Stimulated activated naive B cell treated with anti-CD40 and anti-IgM and Interleukin-4, amounts not matched to agents 10 μg/mL and 1 μg/mL and 100 μg/mL, for 72 hours (primary cell): ENCODE data around the gene PARVG.
"Not testable (repeated sequence)": the region's sequence is repeated elsewhere in the genome, so short reads cannot be mapped to it uniquely, and the experiment has no call there.

Source experiments
- ATAC-seq, 2 donors: fragments of 150-1000 bp; cut with Tn5 transposase; replicated peaks; 2 replicates each; pipeline ENCODE4 v1.10.0; 2021; ENCODE audit warnings: moderate library complexity in 1 of 2
- DNase-seq: peaks from one replicate; pipeline ENCODE4 v3.0.0; 2021
- H3K27ac Mint-ChIP-seq: one replicate; pipeline ENCODE4 v1.8.0; 2022; ENCODE audit warnings: mild to moderate bottlenecking, mixed read lengths
- H3K27me3 Mint-ChIP-seq, 2 donors: one replicate each; pipeline ENCODE4 v1.8.0; 2022; ENCODE audit warnings: mixed read lengths in 2 of 2
- H3K36me3 Mint-ChIP-seq, 2 donors: one replicate each; pipeline ENCODE4 v1.8.0; 2022; ENCODE audit warnings: mixed read lengths in 2 of 2, mild to moderate bottlenecking in 1 of 2
- H3K4me1 Mint-ChIP-seq, 2 donors: one replicate each; pipeline ENCODE4 v1.8.0; 2022; ENCODE audit warnings: mixed read lengths in 2 of 2, mild to moderate bottlenecking in 1 of 2
- H3K4me3 Mint-ChIP-seq, 2 donors: one replicate each; pipeline ENCODE4 v1.8.0; 2022; ENCODE audit warnings: mild to moderate bottlenecking in 2 of 2, mixed read lengths in 2 of 2, moderate library complexity in 1 of 2
- H3K9me3 Mint-ChIP-seq, 2 donors: one replicate each; pipeline ENCODE4 v1.8.0; 2022; ENCODE audit warnings: mixed read lengths in 2 of 2, mild to moderate bottlenecking in 1 of 2

The PARVG gene

DNA sequence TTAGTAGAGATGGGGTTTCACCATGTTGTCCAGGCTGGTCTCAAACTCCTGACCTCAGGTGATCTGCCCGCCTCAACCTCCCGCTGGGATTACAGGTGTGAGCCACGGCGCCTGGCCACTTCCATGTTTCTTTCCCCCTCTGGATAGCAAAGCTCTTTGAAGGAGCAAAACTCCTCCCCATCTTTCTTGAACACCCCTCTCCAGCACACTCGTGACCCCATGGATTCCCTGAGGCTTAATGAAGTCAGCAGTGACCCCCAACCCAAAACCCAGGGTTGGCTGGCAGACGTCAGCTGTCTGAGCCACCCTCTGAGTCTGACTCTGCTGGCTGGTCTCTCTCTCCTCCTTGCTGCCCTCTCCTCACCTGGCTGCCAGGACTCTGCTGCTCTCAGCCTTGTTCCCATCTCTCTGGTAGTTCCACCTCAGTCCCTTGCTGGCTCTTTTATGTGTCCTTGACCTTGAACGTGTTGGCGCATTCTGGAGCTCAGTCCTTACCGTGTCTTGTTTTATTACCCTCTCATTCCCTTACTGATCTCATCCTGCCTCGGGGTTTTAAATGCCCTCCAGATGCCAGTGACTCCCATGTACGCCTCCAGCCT lies 44.5 kb downstream of the PARVG start:
- no peak overlapping the region for H3K4me3 Mint-ChIP-seq
- DNase-seq = no peak
- H3K4me1 Mint-ChIP-seq = peaks cover 0 to 4% of the 10 kb centered on the region in 2 donors
- no peak overlapping the region for H3K27ac Mint-ChIP-seq
- no peaks in the 10 kb centered on the region for H3K36me3 Mint-ChIP-seq
- H3K9me3 Mint-ChIP-seq = peaks cover 0 to 15% of the 10 kb centered on the region in 2 donors
- no peak for ATAC-seq
- peaks cover 40 to 55% of the 10 kb centered on the region in 2 donors for H3K27me3 Mint-ChIP-seq

DNA sequence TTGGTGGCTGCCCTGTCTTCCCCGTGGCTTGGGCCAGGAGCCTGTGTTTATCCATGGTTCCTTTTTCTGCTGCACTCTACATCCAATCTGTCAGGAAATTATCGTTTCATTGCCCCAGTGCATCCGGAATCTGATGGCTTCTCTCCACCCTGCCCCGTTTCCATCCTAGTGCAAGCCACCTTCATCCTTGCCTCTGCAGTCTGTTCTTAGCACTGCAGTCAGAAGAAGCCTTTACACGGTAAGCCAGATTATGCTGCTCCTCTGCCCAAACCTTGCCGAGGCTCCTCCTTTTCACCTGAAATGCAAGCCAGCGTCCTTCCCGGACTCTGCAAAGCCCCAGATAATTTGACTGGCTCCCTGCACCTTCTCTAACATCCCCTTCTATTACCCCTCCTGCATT lies 45.1 kb downstream of the PARVG start:
- peaks cover 0 to 15% of the 10 kb centered on the region in 2 donors for H3K9me3 Mint-ChIP-seq
- H3K27ac Mint-ChIP-seq = no peak overlapping the region
- H3K4me3 Mint-ChIP-seq = no peak overlapping the region
- H3K36me3 Mint-ChIP-seq = no peaks in the 10 kb centered on the region
- ATAC-seq (no peak), DNase-seq (no peak)
- H3K27me3 Mint-ChIP-seq = peaks cover 40 to 55% of the 10 kb centered on the region in 2 donors
- peaks cover 0 to 4% of the 10 kb centered on the region in 2 donors for H3K4me1 Mint-ChIP-seq

DNA sequence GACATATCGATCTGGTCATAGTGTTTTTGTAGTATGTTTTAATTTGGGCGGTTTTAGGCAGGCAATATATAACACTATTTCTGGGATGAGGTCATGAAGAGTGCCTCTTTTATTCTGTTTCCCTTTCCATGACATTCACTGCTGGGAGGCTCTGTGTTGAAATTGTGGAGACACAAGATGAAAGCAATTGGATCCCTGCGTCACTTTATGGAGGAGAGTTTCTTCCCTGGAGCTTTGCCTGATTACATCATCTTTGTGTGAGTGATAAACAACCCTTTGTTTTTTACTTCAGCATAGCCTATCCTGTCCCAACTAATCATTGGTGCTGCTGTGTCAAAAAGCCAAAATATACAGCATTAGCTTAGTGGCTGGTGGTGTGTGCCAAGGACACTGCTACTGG lies 48.6 kb downstream of the PARVG start:
- Mint-ChIP-seq H3K4me1 (no peaks in the 10 kb centered on the region), H3K36me3 (no peaks in the 10 kb centered on the region), H3K9me3 (peaks cover 0 to 17% of the 10 kb centered on the region in 2 donors), H3K4me3 (no peak overlapping the region), H3K27ac (no peak overlapping the region), H3K27me3 (peaks cover 21 to 48% of the 10 kb centered on the region in 2 donors)
- DNase-seq (no peak), ATAC-seq (no peak)

DNA sequence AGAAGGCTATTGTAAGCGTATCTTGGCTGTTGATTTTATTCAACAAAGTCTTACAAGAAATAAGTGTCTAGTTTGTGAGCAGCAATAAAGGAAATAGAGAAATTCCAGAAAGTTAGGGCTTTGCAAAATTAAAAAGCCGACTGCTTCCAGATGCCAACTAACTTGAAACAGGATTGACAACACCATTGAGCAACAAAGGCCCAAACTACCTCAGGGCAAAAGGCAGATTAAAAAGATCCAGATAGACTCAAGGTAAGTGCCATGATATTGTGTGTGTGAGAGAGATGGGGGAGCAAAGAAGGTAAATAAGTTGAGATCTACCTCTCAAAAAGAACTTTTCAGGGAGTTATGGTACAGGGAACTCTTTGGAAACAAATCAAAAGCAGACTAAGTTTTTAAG lies 49.1 kb downstream of the PARVG start:
- peaks cover 0 to 17% of the 10 kb centered on the region in 2 donors for H3K9me3 Mint-ChIP-seq
- no peaks in the 10 kb centered on the region for H3K4me1 Mint-ChIP-seq
- no peak overlapping the region for H3K4me3 Mint-ChIP-seq
- DNase-seq (no peak), ATAC-seq (no peak)
- no peak overlapping the region for H3K27ac Mint-ChIP-seq
- peaks cover 20 to 47% of the 10 kb centered on the region in 2 donors for H3K27me3 Mint-ChIP-seq
- no peaks in the 10 kb centered on the region for H3K36me3 Mint-ChIP-seq

DNA sequence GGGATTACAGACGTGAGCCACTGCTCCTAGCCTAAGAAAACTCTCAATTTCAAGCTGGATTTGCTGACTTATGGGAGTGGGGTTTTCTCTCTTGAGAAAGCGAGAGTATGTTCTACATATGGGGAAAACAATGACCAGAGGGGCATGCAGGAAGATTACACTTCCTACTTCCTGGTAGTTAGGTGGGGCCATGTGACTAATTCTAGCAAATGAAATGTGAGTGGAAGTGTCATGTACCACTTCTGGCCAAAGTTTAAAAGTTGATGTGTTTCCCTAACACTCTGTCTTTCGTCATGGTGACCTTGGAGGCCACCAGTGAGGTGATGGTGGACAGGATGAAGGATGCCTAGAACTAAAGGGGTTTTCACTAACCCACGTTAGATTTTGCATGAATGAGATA lies 50.5 kb downstream of the PARVG start:
- no peak overlapping the region for H3K4me3 Mint-ChIP-seq
- H3K9me3 Mint-ChIP-seq = peaks cover 0 to 15% of the 10 kb centered on the region in 2 donors
- no peaks in the 10 kb centered on the region for H3K36me3 Mint-ChIP-seq
- H3K27ac Mint-ChIP-seq = no peak overlapping the region
- DNase-seq (no peak), ATAC-seq (no peak)
- H3K27me3 Mint-ChIP-seq = peaks cover 6 to 33% of the 10 kb centered on the region in 2 donors
- H3K4me1 Mint-ChIP-seq = no peaks in the 10 kb centered on the region

DNA sequence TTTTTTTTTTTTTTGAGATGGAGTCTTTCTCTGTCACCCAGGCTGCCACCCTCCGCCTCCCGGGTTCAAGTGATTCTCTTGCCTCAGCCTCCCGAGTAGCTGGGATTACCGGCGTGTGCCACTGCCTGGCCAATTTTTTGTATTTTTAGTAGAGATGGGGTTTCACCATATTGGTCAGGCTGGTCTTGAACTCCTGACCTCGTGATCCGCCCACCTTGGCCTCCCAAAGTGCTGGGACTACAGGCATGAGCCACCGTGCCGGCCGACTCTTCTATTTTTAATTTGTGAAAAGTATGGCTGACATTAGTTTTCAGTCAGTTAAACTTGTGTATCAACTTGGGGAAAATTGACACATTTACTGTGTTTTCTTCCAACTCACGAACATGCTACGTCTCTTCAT lies 53.6 kb downstream of the PARVG start:
- DNase-seq, H3K9me3 Mint-ChIP-seq, ATAC-seq, H3K27ac Mint-ChIP-seq, H3K36me3 Mint-ChIP-seq, H3K4me3 Mint-ChIP-seq, H3K4me1 Mint-ChIP-seq: not testable (repeated sequence)
- peaks cover 6 to 19% of the 10 kb centered on the region in 2 donors for H3K27me3 Mint-ChIP-seq

DNA sequence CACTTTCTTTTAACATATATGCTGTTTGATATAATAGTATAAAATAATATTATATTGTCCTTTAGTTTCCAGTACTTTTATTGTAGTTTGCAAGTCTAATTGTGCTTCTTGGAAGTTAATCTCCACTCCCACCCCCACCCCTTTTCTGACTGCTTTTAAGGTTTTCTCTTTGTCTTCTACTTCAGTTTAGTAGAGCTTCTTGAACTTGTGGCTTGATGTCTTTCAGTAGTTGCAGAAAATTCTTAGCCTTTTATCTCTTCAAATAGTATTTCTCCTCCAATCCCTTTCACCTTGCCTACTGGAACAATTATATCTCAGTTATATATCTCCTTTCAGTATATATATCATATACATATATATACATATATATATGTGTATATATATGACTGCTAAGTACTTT lies 56.6 kb downstream of the PARVG start:
- ATAC-seq (no peak), DNase-seq (no peak)
- H3K9me3 Mint-ChIP-seq = peaks cover 0 to 2% of the 10 kb centered on the region in 2 donors
- no peak overlapping the region for H3K27ac Mint-ChIP-seq
- no peaks in the 10 kb centered on the region for H3K36me3 Mint-ChIP-seq
- no peak overlapping the region for H3K4me3 Mint-ChIP-seq
- no peaks in the 10 kb centered on the region for H3K4me1 Mint-ChIP-seq
- H3K27me3 Mint-ChIP-seq = peaks cover 23 to 25% of the 10 kb centered on the region in 2 donors

GRCh38 chr22:44241121-44241520 lies 60.4 kb downstream of the PARVG start:
- peaks cover 51 to 54% of the 10 kb centered on the region in 2 donors for H3K27me3 Mint-ChIP-seq
- not testable (repeated sequence) for DNase-seq

GRCh38 chr22:44242946-44243724 lies 62.4 kb downstream of the PARVG start:
- ATAC-seq = no peak
- H3K27me3 Mint-ChIP-seq = peaks cover 50 to 51% of the 10 kb centered on the region in 2 donors
- no peaks in the 10 kb centered on the region for H3K9me3 Mint-ChIP-seq
- no peak overlapping the region for H3K27ac Mint-ChIP-seq
- H3K4me3 Mint-ChIP-seq = no peak overlapping the region
- no peaks in the 10 kb centered on the region for H3K4me1 Mint-ChIP-seq
- DNase-seq = no peak
- no peaks in the 10 kb centered on the region for H3K36me3 Mint-ChIP-seq

More at GRCh38 chr22:44241121-44241520, 60.4 kb downstream of the PARVG start:
- H3K36me3 Mint-ChIP-seq, H3K9me3 Mint-ChIP-seq, H3K4me3 Mint-ChIP-seq, ATAC-seq, H3K27ac Mint-ChIP-seq, H3K4me1 Mint-ChIP-seq: not testable (repeated sequence)

DNA sequence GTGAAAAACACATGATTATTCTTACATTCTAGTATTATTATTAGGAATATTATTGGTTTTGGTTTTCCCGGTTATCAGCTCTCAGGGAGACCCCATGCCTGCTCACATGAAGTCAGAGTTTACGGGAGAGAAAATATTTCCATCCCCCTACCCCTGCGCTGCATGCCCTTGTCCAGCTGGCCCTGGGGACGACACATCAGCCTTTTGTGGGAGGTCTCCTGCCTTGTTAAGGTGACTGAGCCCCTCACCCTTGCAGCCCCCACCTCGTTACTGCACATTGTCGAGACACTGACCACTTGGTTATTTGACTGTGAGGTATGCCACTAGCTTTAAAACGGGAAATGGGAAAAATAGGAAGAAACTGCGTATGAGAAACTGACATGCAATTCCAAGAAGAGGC lies 63.0 kb downstream of the PARVG start:
- Mint-ChIP-seq H3K4me1 (no peaks in the 10 kb centered on the region), H3K36me3 (no peaks in the 10 kb centered on the region), H3K9me3 (no peaks in the 10 kb centered on the region), H3K4me3 (no peak overlapping the region), H3K27ac (no peak overlapping the region), H3K27me3 (peaks cover 51% of the 10 kb centered on the region in 2 donors)
- DNase-seq = no peak
- ATAC-seq = no peak

DNA sequence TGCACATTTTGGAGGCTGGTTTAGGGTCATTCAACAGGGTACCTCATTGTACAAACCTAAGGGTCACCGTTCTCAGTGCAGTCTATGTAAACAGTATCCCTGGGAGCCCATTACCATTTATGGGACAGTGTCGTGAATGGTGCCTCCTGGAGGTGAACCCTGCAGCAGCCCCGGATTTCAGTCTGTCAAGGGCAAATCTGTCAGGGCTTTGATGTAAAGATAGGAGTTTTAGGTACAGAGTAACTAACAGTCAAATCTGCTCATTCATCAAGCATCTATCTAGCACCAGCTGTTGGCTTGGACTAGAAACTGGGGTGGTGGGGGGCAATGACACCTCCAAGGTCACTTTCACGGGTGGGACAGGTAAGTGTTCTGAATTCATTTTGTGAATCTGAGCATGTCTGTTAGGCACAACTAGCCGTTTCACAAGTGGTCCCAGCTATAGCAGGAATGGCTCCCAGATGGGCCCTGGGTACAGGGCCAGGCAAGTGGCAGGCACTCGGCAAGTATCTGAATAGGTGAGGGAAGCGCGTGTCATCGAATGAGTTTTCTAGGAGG lies 63.6 kb downstream of the PARVG start:
- Mint-ChIP-seq H3K4me1 (no peaks in the 10 kb centered on the region), H3K4me3 (no peak overlapping the region), H3K9me3 (peaks cover 0 to 2% of the 10 kb centered on the region in 2 donors), H3K27me3 (peaks cover 55 to 56% of the 10 kb centered on the region in 2 donors), H3K27ac (no peak overlapping the region), H3K36me3 (no peaks in the 10 kb centered on the region)
- ATAC-seq (no peak), DNase-seq (no peak)

DNA sequence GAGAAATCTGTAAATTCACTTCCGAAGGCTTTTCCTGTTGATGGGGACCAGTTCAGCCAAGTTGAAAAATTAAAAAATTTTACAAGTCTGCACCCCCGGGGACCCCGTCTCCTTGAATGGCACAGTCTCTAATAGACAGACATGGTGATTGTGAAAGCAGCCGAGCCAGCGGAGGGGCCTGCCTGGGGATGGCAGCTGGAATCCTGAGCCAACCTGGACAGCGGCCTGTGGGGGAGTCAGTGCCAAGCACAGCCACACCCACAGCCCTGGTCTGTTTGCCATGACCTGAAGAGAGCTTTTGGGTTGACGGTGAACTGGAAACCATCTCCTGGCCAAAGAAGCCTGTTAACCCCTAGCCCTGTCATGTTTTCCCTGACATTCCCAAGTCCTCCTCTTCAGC lies 64.7 kb downstream of the PARVG start:
- Mint-ChIP-seq H3K9me3 (peaks cover 6 to 8% of the 10 kb centered on the region in 2 donors), H3K4me1 (no peaks in the 10 kb centered on the region), H3K4me3 (no peak overlapping the region), H3K27ac (no peak overlapping the region), H3K36me3 (peaks cover 0 to 4% of the 10 kb centered on the region in 2 donors), H3K27me3 (peaks cover 58 to 63% of the 10 kb centered on the region in 2 donors)
- DNase-seq = no peak
- no peak for ATAC-seq

DNA sequence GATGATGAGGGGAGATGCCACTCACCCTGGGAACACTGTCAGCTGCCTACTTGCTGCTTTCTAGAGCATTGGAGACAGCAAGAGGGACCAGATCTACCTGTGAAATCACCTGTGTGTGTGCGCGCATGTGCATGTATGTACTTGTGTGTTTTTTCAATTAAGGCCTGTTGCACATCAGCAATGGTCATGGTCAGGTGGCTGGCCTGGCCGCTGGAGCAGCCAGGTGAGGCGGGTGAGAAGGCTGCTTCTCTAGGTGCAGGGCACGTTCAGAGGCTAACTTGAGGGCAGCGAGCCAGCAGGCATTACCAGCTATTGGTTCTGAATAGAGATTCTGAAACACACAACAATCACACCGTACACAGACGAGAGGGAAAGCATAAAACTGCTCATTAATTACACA lies 65.1 kb downstream of the PARVG start:
- peaks cover 6 to 9% of the 10 kb centered on the region in 2 donors for H3K9me3 Mint-ChIP-seq
- peaks cover 0 to 4% of the 10 kb centered on the region in 2 donors for H3K36me3 Mint-ChIP-seq
- peaks cover 53 to 67% of the 10 kb centered on the region in 2 donors for H3K27me3 Mint-ChIP-seq
- no peak for DNase-seq
- H3K4me3 Mint-ChIP-seq = no peak overlapping the region
- H3K27ac Mint-ChIP-seq = no peak overlapping the region
- ATAC-seq = no peak
- no peaks in the 10 kb centered on the region for H3K4me1 Mint-ChIP-seq

DNA sequence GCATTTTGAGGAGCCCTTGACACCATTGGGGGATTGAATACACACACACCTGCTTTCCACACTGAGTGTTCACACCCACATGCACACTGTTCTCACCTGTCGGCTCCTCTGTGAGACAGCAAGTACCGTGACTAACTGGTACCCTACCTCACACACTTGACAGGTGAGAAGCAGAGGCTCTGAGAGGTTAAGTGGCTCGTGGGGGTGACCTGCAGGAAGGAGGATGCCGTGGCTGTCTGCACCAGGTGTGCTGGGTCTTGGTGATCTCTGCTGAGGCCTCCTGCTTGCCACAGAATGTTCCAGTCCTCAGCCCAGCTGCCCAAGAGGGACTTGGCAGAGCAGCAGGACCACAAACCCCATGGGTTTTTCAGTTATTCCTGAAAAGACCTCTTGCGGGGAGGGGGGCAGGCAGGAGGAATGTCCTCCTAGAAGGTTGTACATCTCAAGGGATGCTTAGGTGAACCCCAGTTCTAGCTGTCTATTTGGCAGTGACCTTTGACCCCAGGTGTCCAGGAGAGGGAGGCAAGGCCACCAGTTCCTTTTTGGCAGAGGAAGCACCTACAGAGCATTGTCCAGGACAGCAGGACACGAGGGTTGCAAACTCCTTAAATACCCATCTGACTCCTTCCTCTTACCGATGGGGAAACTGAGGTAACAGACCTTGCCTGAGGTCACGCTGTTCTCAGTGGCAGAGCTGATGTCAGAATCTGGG lies 66.0 kb downstream of the PARVG start:
- no peak for DNase-seq
- Mint-ChIP-seq H3K27me3 (peaks cover 48 to 69% of the 10 kb centered on the region in 2 donors), H3K4me1 (no peaks in the 10 kb centered on the region), H3K27ac (no peak overlapping the region), H3K36me3 (peaks cover 0 to 4% of the 10 kb centered on the region in 2 donors), H3K4me3 (no peak overlapping the region), H3K9me3 (peaks cover 6 to 9% of the 10 kb centered on the region in 2 donors)
- no peak for ATAC-seq
